ENCODE results near the gene AUTS2.

The AUTS2 gene

DNA sequence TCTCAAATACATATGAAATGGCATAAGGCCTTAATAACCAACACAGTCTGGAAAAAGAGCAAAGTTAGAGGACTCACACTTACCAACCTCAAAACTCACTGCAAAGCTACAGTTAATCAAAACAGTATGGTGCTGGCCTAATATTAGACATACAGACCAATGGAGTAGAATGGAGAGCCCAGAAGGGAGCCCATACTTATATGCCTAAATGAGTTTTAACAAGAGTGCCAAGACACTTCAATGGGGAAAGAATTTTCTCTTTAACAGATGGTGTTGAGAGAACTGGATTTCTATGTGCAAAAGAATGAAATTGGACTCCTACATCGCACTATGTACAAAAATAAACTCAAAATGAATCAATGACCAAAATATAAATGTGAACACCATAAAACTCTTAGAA, 522.6 kb downstream of the AUTS2 start:
- Histone ChIP-seq H3K27ac (ENCODE audit: low read depth, low read length) (no peak overlapping the region), H3K27me3 (ENCODE audit: control insufficient read depth, insufficient read depth, low read length) (no peaks in the 10 kb centered on the region), H3K4me3 (ENCODE audit: low read length) (no peak overlapping the region), H3K36me3 (ENCODE audit: control insufficient read depth, insufficient read depth, low read length) (no peaks in the 10 kb centered on the region), H3K4me1 (ENCODE audit: control insufficient read depth, insufficient read depth, low read length) (no peaks in the 10 kb centered on the region), H3K9ac (ENCODE audit: low read length) (no peak overlapping the region)

DNA sequence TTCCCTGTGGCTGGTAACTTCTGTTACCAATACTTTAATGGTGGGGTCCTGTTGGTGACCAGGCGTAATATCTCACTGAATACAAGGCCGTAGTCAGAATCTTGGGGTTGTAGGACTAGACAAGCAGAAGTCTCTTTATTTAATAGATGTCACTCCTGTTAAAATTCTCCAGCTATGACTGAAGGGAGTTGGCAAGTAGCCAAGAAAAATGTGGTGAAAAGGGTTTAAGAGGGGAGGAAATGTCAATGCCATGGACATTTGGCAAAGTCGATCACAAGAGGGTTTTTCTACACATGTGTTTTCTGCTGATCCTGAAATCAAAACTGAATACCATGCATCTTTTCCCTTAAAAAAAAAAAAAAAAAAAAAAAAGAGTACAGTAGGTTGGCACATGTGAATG, 533.5 kb downstream of the AUTS2 start:
- Histone ChIP-seq H3K36me3 (ENCODE audit: control insufficient read depth, insufficient read depth, low read length) (no peaks in the 10 kb centered on the region), H3K9ac (ENCODE audit: low read length) (no peak overlapping the region), H3K27ac (ENCODE audit: low read depth, low read length) (no peak overlapping the region), H3K4me1 (ENCODE audit: control insufficient read depth, insufficient read depth, low read length) (no peaks in the 10 kb centered on the region), H3K27me3 (ENCODE audit: control insufficient read depth, insufficient read depth, low read length) (no peaks in the 10 kb centered on the region), H3K4me3 (ENCODE audit: low read length) (no peak overlapping the region)

DNA sequence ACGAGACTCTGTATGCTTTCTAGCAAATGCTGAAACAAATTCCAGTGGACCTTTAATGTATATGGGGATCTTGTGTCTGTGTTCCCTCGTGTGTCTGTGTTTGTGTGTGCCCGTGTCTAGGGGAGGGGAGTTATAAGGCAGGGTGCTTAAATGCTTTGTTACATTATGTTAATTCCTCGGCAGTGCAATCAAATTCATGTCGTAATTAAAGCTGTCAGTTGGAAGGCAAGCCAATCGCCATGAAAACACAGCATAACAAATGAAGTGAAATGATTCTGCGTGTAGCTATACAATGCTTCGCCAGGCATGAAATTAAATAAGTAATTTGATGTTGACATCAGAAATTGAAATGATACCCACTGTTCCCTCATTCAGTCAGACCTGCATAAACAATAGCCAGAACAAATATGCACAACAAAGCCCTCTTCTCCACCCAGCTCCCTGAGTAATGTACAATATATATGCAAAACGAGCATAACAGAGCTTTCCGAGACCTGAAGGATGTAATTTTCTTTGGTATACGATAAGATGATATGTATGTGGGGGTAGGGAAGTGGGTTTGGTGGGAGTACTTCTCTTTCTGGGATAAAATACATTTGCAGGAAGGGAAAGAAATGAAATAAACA, 534.1 kb downstream of the AUTS2 start:
- no peaks in the 10 kb centered on the region for H3K4me1 ChIP-seq (ENCODE audit: control insufficient read depth, insufficient read depth, low read length)
- H3K27ac ChIP-seq (ENCODE audit: low read depth, low read length), result no peak overlapping the region
- no peak overlapping the region for H3K4me3 ChIP-seq (ENCODE audit: low read length)
- H3K9ac ChIP-seq (ENCODE audit: low read length), result no peak overlapping the region
- H3K36me3 ChIP-seq (ENCODE audit: control insufficient read depth, insufficient read depth, low read length), result no peaks in the 10 kb centered on the region
- H3K27me3 ChIP-seq (ENCODE audit: control insufficient read depth, insufficient read depth, low read length), result no peaks in the 10 kb centered on the region

DNA sequence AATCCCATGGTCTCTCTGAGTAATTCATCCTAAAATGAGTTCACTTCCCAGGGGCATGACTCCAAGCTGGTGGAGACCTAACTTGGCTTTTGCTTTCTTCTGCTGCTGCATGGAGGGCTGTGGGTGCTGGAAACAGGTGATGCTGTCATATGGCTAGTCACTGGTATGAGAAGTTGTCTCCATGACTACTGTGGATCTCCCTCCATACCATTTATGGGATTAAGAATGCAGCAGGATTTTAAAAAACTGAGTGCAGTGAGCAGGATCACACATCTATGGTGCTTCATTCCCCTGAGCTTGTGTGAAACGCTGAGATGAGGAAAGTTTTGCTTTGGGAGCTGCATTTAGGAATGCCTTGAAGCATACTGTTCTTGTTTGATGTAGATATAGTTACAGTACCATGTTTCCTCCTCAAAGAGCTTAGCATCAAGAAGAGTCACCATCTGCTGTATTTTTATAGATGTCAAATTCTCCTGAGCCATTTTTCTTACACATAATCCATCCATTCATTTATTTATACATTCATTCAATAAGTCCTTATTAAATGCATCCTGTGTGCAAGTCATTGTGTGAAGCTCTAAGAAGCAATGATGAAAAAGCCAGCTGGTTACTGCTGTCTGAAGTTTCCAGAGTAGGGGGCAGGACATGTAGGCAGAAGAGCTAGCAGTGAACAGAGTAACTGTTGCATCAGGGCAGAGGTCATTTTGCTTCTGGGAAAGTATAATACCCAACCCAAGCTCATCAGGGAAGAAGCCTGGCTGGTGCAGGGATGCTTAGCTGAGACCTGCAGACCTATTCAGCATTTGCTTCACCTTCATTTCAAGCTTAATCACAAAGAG, 534.8 kb downstream of the AUTS2 start:
- Histone ChIP-seq H3K9ac (ENCODE audit: low read length) (no peak overlapping the region), H3K27ac (ENCODE audit: low read depth, low read length) (no peak overlapping the region), H3K4me3 (ENCODE audit: low read length) (no peak overlapping the region), H3K36me3 (ENCODE audit: control insufficient read depth, insufficient read depth, low read length) (no peaks in the 10 kb centered on the region), H3K4me1 (ENCODE audit: control insufficient read depth, insufficient read depth, low read length) (no peaks in the 10 kb centered on the region), H3K27me3 (ENCODE audit: control insufficient read depth, insufficient read depth, low read length) (no peaks in the 10 kb centered on the region)

DNA sequence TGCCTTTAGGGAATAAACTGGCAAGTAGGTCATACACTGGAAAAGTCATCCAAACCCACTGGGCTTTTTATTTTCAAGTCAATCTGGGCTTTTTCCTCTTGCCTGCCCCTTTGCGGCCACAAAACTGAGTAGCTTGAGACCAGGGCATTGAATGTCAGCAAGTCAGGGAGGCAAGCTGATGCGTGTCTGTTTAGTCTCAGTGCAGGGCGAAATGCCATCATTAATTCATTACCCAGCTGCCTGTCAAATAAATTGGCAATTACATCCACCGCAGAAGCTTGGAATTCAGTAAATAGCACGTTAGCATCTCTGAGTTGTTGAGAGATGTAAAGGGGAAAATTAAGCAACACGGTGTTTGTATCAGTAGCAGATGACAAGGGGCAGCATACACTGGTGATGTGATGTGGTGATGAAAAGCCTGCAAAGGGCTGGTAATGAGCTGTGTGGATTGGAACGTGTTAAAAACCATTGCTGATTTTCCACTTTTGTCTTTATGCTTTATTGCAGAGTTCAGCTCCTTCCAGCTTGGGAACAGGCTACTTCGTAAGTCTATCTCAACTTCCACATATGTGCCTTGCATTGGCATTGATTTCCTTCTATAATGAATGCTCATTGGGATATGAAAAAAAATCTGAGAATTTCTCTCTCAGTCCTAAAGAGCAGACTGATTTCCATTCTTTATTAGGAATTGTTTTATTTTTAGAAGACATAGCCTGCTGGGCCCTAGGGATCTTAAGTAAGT, 535.9 kb downstream of the AUTS2 start:
- Histone ChIP-seq H3K36me3 (ENCODE audit: control insufficient read depth, insufficient read depth, low read length) (no peaks in the 10 kb centered on the region), H3K9ac (ENCODE audit: low read length) (no peak overlapping the region), H3K4me3 (ENCODE audit: low read length) (no peak overlapping the region), H3K27ac (ENCODE audit: low read depth, low read length) (no peak overlapping the region), H3K4me1 (ENCODE audit: control insufficient read depth, insufficient read depth, low read length) (no peaks in the 10 kb centered on the region), H3K27me3 (ENCODE audit: control insufficient read depth, insufficient read depth, low read length) (no peaks in the 10 kb centered on the region)

DNA sequence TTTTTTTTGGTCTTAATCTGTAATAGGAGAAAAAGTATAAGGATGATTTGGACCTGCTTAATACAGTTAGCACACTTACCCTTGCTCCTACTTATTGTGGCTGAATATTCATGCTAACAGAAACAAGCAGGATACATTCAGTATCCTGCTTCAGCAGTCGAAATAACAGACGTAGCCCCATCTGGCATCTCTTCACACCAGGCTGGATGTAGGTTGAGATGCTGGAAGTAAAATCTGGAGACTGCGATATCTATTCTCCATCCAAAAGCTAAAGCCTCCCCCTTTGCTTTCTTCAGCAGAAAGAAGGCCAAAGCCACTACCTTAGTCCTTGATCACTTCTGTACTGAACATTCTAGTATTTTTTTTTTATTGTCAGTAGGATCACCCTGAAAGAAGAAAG, 537.4 kb downstream of the AUTS2 start:
- no peaks in the 10 kb centered on the region for H3K36me3 ChIP-seq (ENCODE audit: control insufficient read depth, insufficient read depth, low read length)
- no peak overlapping the region for H3K27ac ChIP-seq (ENCODE audit: low read depth, low read length)
- H3K27me3 ChIP-seq (ENCODE audit: control insufficient read depth, insufficient read depth, low read length), result no peaks in the 10 kb centered on the region
- no peaks in the 10 kb centered on the region for H3K4me1 ChIP-seq (ENCODE audit: control insufficient read depth, insufficient read depth, low read length)
- H3K4me3 ChIP-seq (ENCODE audit: low read length), result no peak overlapping the region
- no peak overlapping the region for H3K9ac ChIP-seq (ENCODE audit: low read length)

DNA sequence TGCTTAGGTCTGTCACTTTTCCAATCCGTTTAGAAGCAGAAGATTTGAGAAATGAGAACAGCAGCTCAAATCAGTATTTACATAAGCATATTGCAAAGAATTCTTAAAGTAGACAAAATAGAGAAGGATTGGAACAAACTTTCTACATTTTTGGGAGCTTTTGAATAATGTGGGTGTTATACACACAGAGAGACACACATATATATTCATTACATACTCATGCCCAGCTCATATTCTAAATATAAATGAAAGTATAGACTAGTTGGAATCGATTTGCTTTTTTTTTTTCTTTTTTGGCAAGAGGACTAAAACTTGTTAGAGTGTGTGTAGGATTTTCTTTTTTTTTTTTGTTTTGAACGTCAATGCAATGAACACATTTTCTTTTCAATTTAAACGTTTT, 538.9 kb downstream of the AUTS2 start:
- Histone ChIP-seq H3K27me3 (ENCODE audit: control insufficient read depth, insufficient read depth, low read length) (no peaks in the 10 kb centered on the region), H3K27ac (ENCODE audit: low read depth, low read length) (no peak overlapping the region), H3K4me3 (ENCODE audit: low read length) (no peak overlapping the region), H3K4me1 (ENCODE audit: control insufficient read depth, insufficient read depth, low read length) (no peaks in the 10 kb centered on the region), H3K36me3 (ENCODE audit: control insufficient read depth, insufficient read depth, low read length) (no peaks in the 10 kb centered on the region), H3K9ac (ENCODE audit: low read length) (no peak overlapping the region)

DNA sequence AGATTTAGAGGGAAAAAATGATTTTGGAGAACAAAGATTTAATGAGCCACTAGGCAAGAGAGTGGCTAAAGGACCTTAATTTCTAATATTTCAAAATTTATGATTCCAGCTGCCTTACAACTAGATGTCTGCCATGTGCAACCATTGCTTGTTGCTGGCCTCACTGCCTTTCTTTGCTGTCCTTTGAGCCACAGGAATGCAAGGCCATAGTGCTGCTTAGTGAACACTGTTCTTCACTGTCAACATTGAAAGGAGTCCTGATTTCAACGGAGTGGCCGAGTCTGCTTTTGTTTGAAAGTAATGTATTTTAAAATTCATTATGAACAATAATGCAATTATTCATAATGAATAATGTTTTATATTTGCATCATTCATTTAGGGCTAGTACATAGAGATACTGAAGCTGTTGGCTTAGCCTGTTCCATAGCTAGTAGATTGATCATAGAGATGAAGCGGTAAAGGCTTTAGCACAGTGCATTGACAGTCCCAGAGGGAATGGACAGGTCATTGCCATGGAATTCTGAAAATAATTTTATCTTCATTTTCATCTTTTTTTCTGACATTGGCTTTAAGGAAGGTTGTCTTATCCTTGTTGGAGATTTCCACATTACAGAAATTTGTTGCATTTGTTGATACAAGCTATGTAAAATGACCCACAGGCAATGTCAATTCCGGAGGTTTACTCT, 544.1 kb downstream of the AUTS2 start:
- H3K27ac ChIP-seq (ENCODE audit: low read depth, low read length), result no peak overlapping the region
- no peaks in the 10 kb centered on the region for H3K27me3 ChIP-seq (ENCODE audit: control insufficient read depth, insufficient read depth, low read length)
- H3K4me1 ChIP-seq (ENCODE audit: control insufficient read depth, insufficient read depth, low read length), result no peaks in the 10 kb centered on the region
- H3K36me3 ChIP-seq (ENCODE audit: control insufficient read depth, insufficient read depth, low read length), result no peaks in the 10 kb centered on the region
- H3K9ac ChIP-seq (ENCODE audit: low read length), result no peak overlapping the region
- no peak overlapping the region for H3K4me3 ChIP-seq (ENCODE audit: low read length)

DNA sequence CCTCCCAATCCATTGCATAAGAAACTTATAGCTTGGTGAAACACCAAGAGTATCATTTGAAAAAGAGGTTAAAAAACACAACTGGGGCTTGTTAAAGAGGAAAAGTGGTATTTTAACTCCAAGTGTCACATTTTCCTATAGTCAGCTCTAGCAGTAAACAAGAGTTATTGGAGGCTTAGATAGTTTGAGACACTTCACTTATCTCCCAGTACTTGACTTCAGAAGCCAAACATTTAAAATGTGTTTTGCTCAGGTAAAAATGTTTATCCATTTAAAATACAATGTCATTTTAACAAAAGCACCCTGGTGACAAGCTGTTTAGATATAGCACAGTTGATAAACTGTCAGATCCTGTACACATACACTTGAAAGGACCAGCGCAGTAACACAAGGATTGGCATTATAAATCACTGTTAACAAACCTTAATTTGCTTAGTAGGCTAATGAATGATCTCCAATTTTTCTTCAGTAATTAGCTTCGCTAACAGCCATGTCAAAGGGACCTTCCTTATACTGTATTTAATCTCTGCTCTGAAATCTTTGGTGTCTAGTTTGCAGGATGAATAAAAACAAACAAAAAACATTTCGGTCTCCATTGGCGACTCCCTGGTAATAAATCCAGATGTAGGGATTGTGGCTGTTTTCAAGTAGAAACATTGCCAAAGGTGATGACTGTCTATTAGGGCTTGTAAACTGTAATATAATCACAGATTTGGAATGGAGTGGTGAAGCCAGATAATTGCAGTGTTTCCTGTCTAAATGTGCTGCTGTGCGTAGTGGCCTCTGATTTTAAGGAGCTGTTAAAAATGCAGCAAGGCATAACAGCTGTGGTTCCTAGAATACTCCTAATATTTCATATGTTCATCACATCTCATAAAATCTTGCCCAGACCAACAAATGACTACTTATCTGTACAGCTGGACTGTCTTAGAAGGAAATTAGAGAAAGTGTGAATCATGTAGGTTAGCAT, 545.1 kb downstream of the AUTS2 start:
- Histone ChIP-seq H3K4me1 (ENCODE audit: control insufficient read depth, insufficient read depth, low read length) (no peaks in the 10 kb centered on the region), H3K36me3 (ENCODE audit: control insufficient read depth, insufficient read depth, low read length) (no peaks in the 10 kb centered on the region), H3K27me3 (ENCODE audit: control insufficient read depth, insufficient read depth, low read length) (no peaks in the 10 kb centered on the region), H3K9ac (ENCODE audit: low read length) (no peak overlapping the region), H3K4me3 (ENCODE audit: low read length) (no peak overlapping the region), H3K27ac (ENCODE audit: low read depth, low read length) (no peak overlapping the region)

DNA sequence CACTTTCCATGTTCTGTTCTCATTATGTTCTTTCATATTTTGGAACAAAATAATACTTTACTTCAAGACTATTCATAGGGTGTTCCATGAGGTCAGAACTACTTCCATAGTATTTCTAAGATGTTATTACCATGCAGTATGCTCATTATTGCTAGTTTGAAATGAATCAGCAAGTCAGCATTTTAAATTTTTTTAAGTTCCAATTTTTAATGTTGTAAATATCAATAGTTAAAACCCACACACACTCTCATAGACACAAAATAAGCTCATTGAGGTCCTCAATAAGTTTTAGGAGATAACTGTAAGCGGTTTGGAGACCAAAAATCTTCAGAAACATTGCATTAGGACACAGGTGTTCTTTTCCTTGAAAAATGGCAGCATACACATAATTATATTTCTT, 550.7 kb downstream of the AUTS2 start:
- H3K36me3 ChIP-seq (ENCODE audit: control insufficient read depth, insufficient read depth, low read length), result no peaks in the 10 kb centered on the region
- H3K4me3 ChIP-seq (ENCODE audit: low read length), result no peak overlapping the region
- H3K27me3 ChIP-seq (ENCODE audit: control insufficient read depth, insufficient read depth, low read length), result no peaks in the 10 kb centered on the region
- H3K9ac ChIP-seq (ENCODE audit: low read length), result no peak overlapping the region
- H3K27ac ChIP-seq (ENCODE audit: low read depth, low read length), result no peak overlapping the region
- no peaks in the 10 kb centered on the region for H3K4me1 ChIP-seq (ENCODE audit: control insufficient read depth, insufficient read depth, low read length)

DNA sequence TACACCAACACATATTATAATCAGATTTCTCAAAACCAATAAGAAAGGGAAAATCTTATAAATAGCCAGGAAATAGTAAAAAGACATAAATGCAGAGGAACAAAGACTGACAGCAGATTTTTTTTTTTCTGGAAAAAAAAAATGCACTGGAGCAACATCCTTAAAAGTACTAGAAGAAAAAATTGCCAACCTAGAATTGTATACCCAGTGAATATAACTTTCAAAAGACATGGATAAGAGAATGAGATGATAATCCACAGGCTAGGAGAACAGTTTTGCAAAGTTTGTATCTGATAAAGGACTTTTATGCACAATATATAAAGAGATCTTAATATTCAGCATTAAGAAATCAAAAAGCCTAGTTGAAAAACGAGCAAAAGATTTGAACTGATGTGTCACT, 554.0 kb downstream of the AUTS2 start:
- Histone ChIP-seq H3K4me1 (ENCODE audit: control insufficient read depth, insufficient read depth, low read length) (no peaks in the 10 kb centered on the region), H3K27ac (ENCODE audit: low read depth, low read length) (no peak overlapping the region), H3K9ac (ENCODE audit: low read length) (no peak overlapping the region), H3K4me3 (ENCODE audit: low read length) (no peak overlapping the region), H3K27me3 (ENCODE audit: control insufficient read depth, insufficient read depth, low read length) (no peaks in the 10 kb centered on the region), H3K36me3 (ENCODE audit: control insufficient read depth, insufficient read depth, low read length) (no peaks in the 10 kb centered on the region)

Data from rectal smooth muscle tissue (tissue), 1 donor.